8988T (cell line): ENCODE measurements around the gene CDH22.

Experiments used
- DNase-seq: peaks from one replicate; pipeline ENCODE4 v3.0.0; 2011

The CDH22 gene

GRCh38 chr20:46308258-46309157 is at the start of gene CDH22:
TSS of gene CDH22 (minus strand) at chr20:46308498. CDS start at chr20:46251294, 57,204 bp downstream.
- peak; percentile 96 for DNase-seq

- no peak for DNase-seq
Observed at GRCh38 chr20:46357030-46357514, 48.8 kb upstream of the CDH22 start.

- no peak for DNase-seq
Observed at GRCh38 chr20:46356195-46357029, 48.1 kb upstream of the CDH22 start.

GRCh38 chr20:46355778-46356177 is 47.5 kb upstream of the CDH22 start:
- DNase-seq = no peak

GRCh38 chr20:46354920-46355654 is 46.8 kb upstream of the CDH22 start:
- DNase-seq = no peak

GRCh38 chr20:46354207-46354555 is 45.9 kb upstream of the CDH22 start:
- DNase-seq = no peak

GRCh38 chr20:46353500-46354206 is 45.4 kb upstream of the CDH22 start:
- DNase-seq = no peak

GRCh38 chr20:46352370-46352938 is 44.2 kb upstream of the CDH22 start:
- no peak for DNase-seq

- DNase-seq = no peak
Observed at GRCh38 chr20:46351357-46352058, 43.2 kb upstream of the CDH22 start.

- DNase-seq = no peak
Observed at GRCh38 chr20:46350986-46351267, 42.6 kb upstream of the CDH22 start.

- no peak for DNase-seq
Observed at GRCh38 chr20:46350201-46350985, 42.1 kb upstream of the CDH22 start.

- DNase-seq = no peak
Observed at GRCh38 chr20:46349742-46350056, 41.4 kb upstream of the CDH22 start.

- DNase-seq = peak; percentile 86
Observed at GRCh38 chr20:46349035-46349741, 40.9 kb upstream of the CDH22 start.

- DNase-seq = no peak
Observed at GRCh38 chr20:46347841-46348803, 39.8 kb upstream of the CDH22 start.

GRCh38 chr20:46346770-46347169 is 38.5 kb upstream of the CDH22 start:
- DNase-seq = no peak

GRCh38 chr20:46344488-46345162 is 36.3 kb upstream of the CDH22 start:
- DNase-seq = no peak

GRCh38 chr20:46343975-46344357 is 35.7 kb upstream of the CDH22 start:
- DNase-seq = no peak

GRCh38 chr20:46343348-46343974 is 35.2 kb upstream of the CDH22 start:
- no peak for DNase-seq
